ENCODE data around the gene CPA4. TPM values are rescaled to one million over a fixed set of nuclear protein-coding genes. Genes with fewer than 3 reads are reported as not detected.

The CPA4 gene
- total RNA-seq, 2 experiments from 2014 or later, result not detected

GRCh38 chr7:130369831-130370550 is 77.0 kb downstream of the CPA4 start:
- H3K4me3 Mint-ChIP-seq, result no peak overlapping the region
- H3K27me3 Mint-ChIP-seq, result no peaks in the 10 kb centered on the region
- intact Hi-C loops (cut with DNase I, micrococcal nuclease), result no loop called here
- no peaks in the 10 kb centered on the region for H3K36me3 Mint-ChIP-seq (ENCODE audit: low read depth)
- CTCF ChIA-PET, result interaction anchor here (0.6 kb wide), 1 partner anchor 44 kb away, joined by 3 read pairs; no protein-coding TSS in a partner anchor
- H3K27ac Mint-ChIP-seq, result no peak overlapping the region
- peaks cover 4% of the 10 kb centered on the region for H3K9me3 Mint-ChIP-seq (ENCODE audit: low read depth)
- no peak for ATAC-seq
- POLR2A ChIA-PET, result no interaction called here
- DNase-seq, result no peak
- H3K4me1 Mint-ChIP-seq, result peaks cover 29% of the 10 kb centered on the region

- POLR2A ChIA-PET, result no interaction called here
Observed at GRCh38 chr7:130371046-130371445, 78.1 kb downstream of the CPA4 start.

GRCh38 chr7:130372402-130373165 is 79.6 kb downstream of the CPA4 start:
- DNase-seq, result no peak
- no peak for ATAC-seq
- no peaks in the 10 kb centered on the region for H3K27me3 Mint-ChIP-seq
- no peak overlapping the region for H3K4me3 Mint-ChIP-seq
- H3K27ac Mint-ChIP-seq, result no peak overlapping the region
- POLR2A ChIA-PET, result no interaction called here
- peaks cover 14% of the 10 kb centered on the region for H3K4me1 Mint-ChIP-seq
- peaks cover 6% of the 10 kb centered on the region for H3K9me3 Mint-ChIP-seq (ENCODE audit: low read depth)
- intact Hi-C loops (cut with DNase I, micrococcal nuclease), result no loop called here
- CTCF ChIA-PET, result interaction anchor here (0.7 to 1.0 kb wide), 2 partner anchors 9 to 465 kb away, joined by 3 read pairs; no protein-coding TSS in a partner anchor
- peaks cover 4% of the 10 kb centered on the region for H3K36me3 Mint-ChIP-seq (ENCODE audit: low read depth)

More at GRCh38 chr7:130371046-130371445, 78.1 kb downstream of the CPA4 start:
- intact Hi-C loops (cut with DNase I, micrococcal nuclease), result no loop called here
- H3K36me3 Mint-ChIP-seq (ENCODE audit: low read depth), result no peaks in the 10 kb centered on the region
- H3K27ac Mint-ChIP-seq, result no peak overlapping the region
- peaks cover 24% of the 10 kb centered on the region for H3K4me1 Mint-ChIP-seq
- H3K4me3 Mint-ChIP-seq, result no peak overlapping the region
- ATAC-seq (no peak), DNase-seq (no peak)
- H3K27me3 Mint-ChIP-seq, result no peaks in the 10 kb centered on the region
- peaks cover 4% of the 10 kb centered on the region for H3K9me3 Mint-ChIP-seq (ENCODE audit: low read depth)
- CTCF ChIA-PET, result interaction anchor here (0.6 kb wide), 1 partner anchor 376 kb away, joined by 3 read pairs; no protein-coding TSS in a partner anchor

Other genes with a start within 250 kb of the CPA4 start
- gene ZC3HC1, start 241.8 kb upstream of the CPA4 start, total RNA-seq, result 10 to 100 TPM; 21.6 to 25.3 TPM
- gene KLHDC10, start 222.6 kb upstream of the CPA4 start, total RNA-seq, result 10 to 100 TPM; 13.5 to 14.2 TPM
- 10 to 100 TPM; 41.0 to 57.0 TPM for gene TMEM209, start 87.8 kb upstream of the CPA4 start, total RNA-seq
- not detected for gene SSMEM1, start 85.3 kb upstream of the CPA4 start, total RNA-seq
- gene CPA2, start 26.3 kb upstream of the CPA4 start, total RNA-seq, result under 1 TPM in 1 of 2 experiments, not detected in 1; 0.18 TPM
- under 1 TPM; 0.39 to 0.56 TPM for gene CPA5, start 51.7 kb downstream of the CPA4 start, total RNA-seq
- not detected for gene CPA1, start 87.3 kb downstream of the CPA4 start, total RNA-seq
- gene CEP41, start 147.9 kb downstream of the CPA4 start, total RNA-seq, result 10 to 100 TPM; 19.7 to 21.2 TPM
- gene MEST, start 198.9 kb downstream of the CPA4 start, total RNA-seq, result 1 to 10 TPM; 1.7 to 1.9 TPM